HG03342 (cell line): ENCODE measurements around the gene ABI3BP.

Experiments
- ATAC-seq: cut with Tn5 transposase; IDR thresholded peaks from one replicate; pipeline ENCODE4 v1.9.1; 2021; ENCODE audit warnings: mild to moderate bottlenecking, moderate library complexity; ENCODE audit not compliant: unreplicated experiment

Gene ABI3BP

GRCh38 chr3:100982710-100983109 is 10.5 kb downstream of the ABI3BP start:
- ATAC-seq: no peak

- ATAC-seq: no peak
Observed at GRCh38 chr3:100981164-100981911, 11.9 kb downstream of the ABI3BP start.

GRCh38 chr3:100978011-100978659 is 15.1 kb downstream of the ABI3BP start:
- ATAC-seq: no peak

GRCh38 chr3:100976611-100977010 is 16.6 kb downstream of the ABI3BP start:
- no peak for ATAC-seq

GRCh38 chr3:100975714-100976113 is 17.5 kb downstream of the ABI3BP start:
- ATAC-seq: no peak

GRCh38 chr3:100973594-100973993 is 19.6 kb downstream of the ABI3BP start:
- ATAC-seq: no peak

GRCh38 chr3:100972867-100973266 is 20.4 kb downstream of the ABI3BP start:
- ATAC-seq: no peak

GRCh38 chr3:100972301-100972844 is 20.8 kb downstream of the ABI3BP start:
- ATAC-seq: no peak

GRCh38 chr3:100971798-100972197 is 21.4 kb downstream of the ABI3BP start:
- ATAC-seq: no peak

- no peak for ATAC-seq
Observed at GRCh38 chr3:100970477-100970990, 22.7 kb downstream of the ABI3BP start.

GRCh38 chr3:100968932-100969906 is 24.0 kb downstream of the ABI3BP start:
- no peak for ATAC-seq

GRCh38 chr3:100966807-100967206 is 26.4 kb downstream of the ABI3BP start:
- no peak for ATAC-seq

GRCh38 chr3:100966049-100966491 is 27.2 kb downstream of the ABI3BP start:
- ATAC-seq: no peak

GRCh38 chr3:100963041-100963440 is 30.2 kb downstream of the ABI3BP start:
- ATAC-seq: no peak

- no peak for ATAC-seq
Observed at GRCh38 chr3:100957261-100957986, 35.8 kb downstream of the ABI3BP start.

- no peak for ATAC-seq
Observed at GRCh38 chr3:100956276-100956675, 36.9 kb downstream of the ABI3BP start.

GRCh38 chr3:100954990-100955389 is 38.2 kb downstream of the ABI3BP start:
- no peak for ATAC-seq

- no peak for ATAC-seq
Observed at GRCh38 chr3:100954199-100954935, 38.9 kb downstream of the ABI3BP start.

GRCh38 chr3:100953103-100953502 is 40.1 kb downstream of the ABI3BP start:
- no peak for ATAC-seq
